KG1 (cell line): ENCODE data around the gene GSTA4.
A peak's percentile ranks its signal among the peaks of the same experiment; 100 is the strongest.
"Not testable (repeated sequence)": the region's sequence is repeated elsewhere in the genome, so short reads cannot be mapped to it uniquely, and the experiment has no call there.

ENCODE experiments used
- DNase-seq: peaks from one replicate; lab custom pipeline; 2025; lab: John Stamatoyannopoulos, UW

The GSTA4 gene

GRCh38 chr6:53011979-53012378 lies 16.9 kb upstream of the GSTA4 start:
- no peak for DNase-seq

GRCh38 chr6:53010504-53010903 lies 15.4 kb upstream of the GSTA4 start:
- DNase-seq, result no peak

GRCh38 chr6:53009511-53009910 lies 14.4 kb upstream of the GSTA4 start:
- no peak for DNase-seq

- DNase-seq, result no peak
Observed at GRCh38 chr6:53009056-53009455, 14.0 kb upstream of the GSTA4 start.

GRCh38 chr6:53008192-53008687 lies 13.2 kb upstream of the GSTA4 start:
- not testable (repeated sequence) for DNase-seq

GRCh38 chr6:53005663-53006250 lies 10.7 kb upstream of the GSTA4 start:
- no peak for DNase-seq

GRCh38 chr6:52999456-52999855 lies 4.4 kb upstream of the GSTA4 start:
- no peak for DNase-seq

GRCh38 chr6:52998603-52999002 lies 3.5 kb upstream of the GSTA4 start:
- no peak for DNase-seq

- DNase-seq, result peak; percentile 64
Observed at GRCh38 chr6:52995913-52996645, 995 bp upstream of the GSTA4 start.

GRCh38 chr6:52994839-52995088 lies 320 bp downstream of the GSTA4 start:
- peak; percentile 29 for DNase-seq

GRCh38 chr6:52994031-52994838 lies 849 bp downstream of the GSTA4 start:
- DNase-seq, result no peak

GRCh38 chr6:52992980-52993920 lies 1.8 kb downstream of the GSTA4 start:
- DNase-seq, result no peak

GRCh38 chr6:52990342-52990741 lies 4.7 kb downstream of the GSTA4 start:
- no peak for DNase-seq

GRCh38 chr6:52985228-52985627 lies 9.9 kb downstream of the GSTA4 start:
- DNase-seq, result no peak

GRCh38 chr6:52984247-52984646 lies 10.8 kb downstream of the GSTA4 start:
- peak; percentile 64 for DNase-seq

- no peak for DNase-seq
Observed at GRCh38 chr6:52983159-52983848, 11.8 kb downstream of the GSTA4 start.

- DNase-seq, result no peak
Observed at GRCh38 chr6:52982680-52983079, 12.4 kb downstream of the GSTA4 start.

- no peak for DNase-seq
Observed at GRCh38 chr6:52981222-52981900, 13.7 kb downstream of the GSTA4 start.

GRCh38 chr6:52976591-52977035 lies 18.5 kb downstream of the GSTA4 start:
- no peak for DNase-seq

- no peak for DNase-seq
Observed at GRCh38 chr6:52976149-52976548, 18.9 kb downstream of the GSTA4 start.

GRCh38 chr6:52975580-52975979 lies 19.5 kb downstream of the GSTA4 start:
- no peak for DNase-seq
